Mucosa of rectum (tissue), 2 donors: Measurements from ENCODE around the gene MAGEA11.
"Not testable (repeated sequence)": the region's sequence is repeated elsewhere in the genome, so short reads cannot be mapped to it uniquely, and the experiment has no call there.

Source experiments
- H3K27ac ChIP-seq, 2 donors: one replicate each; pipeline ENCODE4 v1.7.0; 2013; ENCODE audit warnings: inconsistent platforms in 2 of 2, low read depth in 2 of 2, low read length in 2 of 2
- H3K27me3 ChIP-seq, 2 donors: one replicate each; pipeline ENCODE4 v1.7.0; 2013; ENCODE audit warnings: low read length in 2 of 2; ENCODE audit not compliant: control insufficient read depth in 2 of 2, insufficient read depth in 2 of 2
- H3K36me3 ChIP-seq, 2 donors: one replicate each; pipeline ENCODE4 v1.7.0; 2013; ENCODE audit warnings: low read length in 2 of 2; ENCODE audit not compliant: control insufficient read depth in 2 of 2, insufficient read depth in 2 of 2
- H3K4me1 ChIP-seq, 2 donors: one replicate each; pipeline ENCODE4 v1.7.0; 2013; ENCODE audit warnings: low read length in 2 of 2, mild to moderate bottlenecking in 1 of 2; ENCODE audit not compliant: control insufficient read depth in 2 of 2, insufficient read depth in 2 of 2
- H3K4me3 ChIP-seq, 2 donors: one replicate each; pipeline ENCODE4 v1.7.0; 2013; ENCODE audit warnings: low read length in 2 of 2
- H3K9ac ChIP-seq, 2 donors: one replicate each; pipeline ENCODE4 v1.7.0; 2013; ENCODE audit warnings: low read length in 2 of 2, low read depth in 1 of 2, mild to moderate bottlenecking in 1 of 2
- H3K9me3 ChIP-seq, 2 donors: one replicate each; pipeline ENCODE4 v1.7.0; 2013; ENCODE audit warnings: low read length in 2 of 2; ENCODE audit not compliant: control insufficient read depth in 2 of 2
- donor health status: healthy.
- donor health status: Normal muscosa, but diverticular disease.

Gene MAGEA11

GRCh38 chrX:149688552-149688951 is 23.3 kb upstream of the MAGEA11 start:
- Histone ChIP-seq H3K4me3 (no peak overlapping the region), H3K27me3 (peaks cover 0 to 2% of the 10 kb centered on the region in 2 donors), H3K27ac (no peak overlapping the region), H3K9me3 (peaks cover 0 to 2% of the 10 kb centered on the region in 2 donors), H3K9ac (no peak overlapping the region), H3K36me3 (no peaks in the 10 kb centered on the region), H3K4me1 (no peaks in the 10 kb centered on the region)

GRCh38 chrX:149691794-149692193 is 20.1 kb upstream of the MAGEA11 start:
- Histone ChIP-seq H3K4me3 (no peak overlapping the region), H3K9me3 (peaks cover 0 to 2% of the 10 kb centered on the region in 2 donors), H3K9ac (no peak overlapping the region), H3K36me3 (no peaks in the 10 kb centered on the region), H3K4me1 (no peaks in the 10 kb centered on the region), H3K27ac (no peak overlapping the region), H3K27me3 (peaks cover 0 to 2% of the 10 kb centered on the region in 2 donors)

DNA sequence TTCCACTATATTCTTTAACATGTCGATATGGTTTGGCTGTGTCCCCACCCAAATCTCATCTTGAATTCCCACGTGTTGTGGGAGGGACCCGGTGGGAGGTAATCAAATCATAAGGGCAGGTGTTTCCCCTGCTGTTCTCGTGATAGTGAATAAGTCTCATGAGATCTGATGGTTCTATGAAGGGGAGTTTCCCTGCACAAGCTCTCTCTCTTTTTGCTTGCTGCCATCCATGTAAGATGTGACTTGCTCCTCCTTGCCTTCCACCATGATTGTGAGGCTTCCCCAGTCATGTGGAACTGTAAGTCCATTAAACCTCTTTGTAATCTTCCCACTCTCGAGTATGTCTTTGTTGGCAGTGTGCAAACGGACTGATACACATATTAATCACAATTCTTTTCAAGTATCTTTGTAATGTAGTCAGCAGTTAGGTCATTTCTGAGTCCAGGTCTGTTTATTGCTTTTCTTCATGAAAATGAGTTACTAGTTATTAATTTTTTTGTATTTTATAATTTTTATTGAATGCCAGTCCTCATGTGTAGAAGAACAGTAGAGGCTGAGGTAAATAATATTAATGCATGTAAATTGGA is 19.1 kb upstream of the MAGEA11 start:
- H3K4me3 ChIP-seq, H3K36me3 ChIP-seq, H3K9ac ChIP-seq, H3K27ac ChIP-seq, H3K9me3 ChIP-seq, H3K4me1 ChIP-seq, H3K27me3 ChIP-seq: not testable (repeated sequence)

GRCh38 chrX:149699761-149700160 is 12.1 kb upstream of the MAGEA11 start:
- Histone ChIP-seq H3K9ac (no peak overlapping the region), H3K4me3 (no peak overlapping the region), H3K27ac (no peak overlapping the region), H3K9me3 (peaks cover 0 to 2% of the 10 kb centered on the region in 2 donors), H3K4me1 (no peaks in the 10 kb centered on the region), H3K36me3 (no peaks in the 10 kb centered on the region), H3K27me3 (no peaks in the 10 kb centered on the region)

- H3K36me3 ChIP-seq: no peaks in the 10 kb centered on the region
- peaks cover 0 to 4% of the 10 kb centered on the region in 2 donors for H3K27me3 ChIP-seq
- H3K9ac ChIP-seq: no peak overlapping the region
Observed at GRCh38 chrX:149704664-149705063, 7.2 kb upstream of the MAGEA11 start.

GRCh38 chrX:149707147-149707901 is 4.5 kb upstream of the MAGEA11 start:
- no peak overlapping the region for H3K27ac ChIP-seq
- no peaks in the 10 kb centered on the region for H3K36me3 ChIP-seq
- no peak overlapping the region for H3K4me3 ChIP-seq
- H3K9ac ChIP-seq: no peak overlapping the region
- no peaks in the 10 kb centered on the region for H3K4me1 ChIP-seq
- H3K9me3 ChIP-seq: no peaks in the 10 kb centered on the region
- H3K27me3 ChIP-seq: peaks cover 0 to 4% of the 10 kb centered on the region in 2 donors

More at GRCh38 chrX:149704664-149705063, 7.2 kb upstream of the MAGEA11 start:
- Histone ChIP-seq H3K27ac (no peak overlapping the region), H3K9me3 (peaks cover 0 to 2% of the 10 kb centered on the region in 2 donors), H3K4me3 (no peak overlapping the region), H3K4me1 (no peaks in the 10 kb centered on the region)

- no peak overlapping the region for H3K9ac ChIP-seq
- no peak overlapping the region for H3K4me3 ChIP-seq
- H3K9me3 ChIP-seq: no peaks in the 10 kb centered on the region
- H3K27ac ChIP-seq: no peak overlapping the region
- H3K27me3 ChIP-seq: no peaks in the 10 kb centered on the region
- no peaks in the 10 kb centered on the region for H3K36me3 ChIP-seq
- H3K4me1 ChIP-seq: peaks cover 0 to 4% of the 10 kb centered on the region in 2 donors
Observed at GRCh38 chrX:149712831-149713230, 971 bp downstream of the MAGEA11 start.

DNA sequence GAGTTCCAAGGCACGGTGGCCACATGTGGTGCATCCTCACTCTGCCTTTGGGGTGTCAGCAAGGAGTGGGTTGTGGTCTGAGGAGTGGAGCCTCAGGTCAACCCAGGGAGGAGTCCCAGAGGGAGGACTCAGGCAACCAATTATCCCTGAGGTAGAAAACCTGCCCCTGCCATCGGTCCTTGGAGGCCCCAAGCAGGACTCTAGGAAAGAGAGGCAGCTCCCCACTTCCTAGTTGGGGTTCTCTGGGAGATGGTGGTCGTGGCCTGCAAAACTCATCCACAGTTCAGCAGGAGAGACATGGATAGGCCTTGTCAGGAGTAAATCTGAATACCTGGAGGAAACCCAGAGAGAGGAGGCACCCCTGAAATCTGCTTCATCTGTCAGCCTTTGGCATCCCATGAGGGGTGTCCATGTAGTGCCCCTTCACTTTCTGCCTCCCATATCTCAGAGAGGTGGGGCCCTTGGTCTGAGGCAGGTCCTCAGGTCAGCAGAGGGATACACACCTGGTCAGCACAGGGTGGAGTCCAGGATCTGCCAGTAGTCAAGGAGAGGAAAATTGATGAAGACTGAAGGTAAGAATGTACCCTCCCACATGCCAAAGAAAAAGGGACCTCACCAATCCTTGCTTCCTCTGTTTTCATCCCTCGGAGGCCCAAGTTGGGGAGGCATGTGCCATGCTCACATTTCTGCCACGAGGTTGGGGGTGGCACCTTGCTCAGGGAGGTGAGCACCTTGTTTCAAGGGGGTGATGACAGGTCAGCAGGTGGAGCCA is 1.6 kb downstream of the MAGEA11 start:
- peaks cover 0 to 4% of the 10 kb centered on the region in 2 donors for H3K4me1 ChIP-seq
- no peaks in the 10 kb centered on the region for H3K9me3 ChIP-seq
- no peak overlapping the region for H3K27ac ChIP-seq
- no peak overlapping the region for H3K4me3 ChIP-seq
- H3K36me3 ChIP-seq: no peaks in the 10 kb centered on the region
- no peak overlapping the region for H3K9ac ChIP-seq
- no peaks in the 10 kb centered on the region for H3K27me3 ChIP-seq

GRCh38 chrX:149715468-149715867 is 3.6 kb downstream of the MAGEA11 start:
- peaks cover 0 to 4% of the 10 kb centered on the region in 2 donors for H3K4me1 ChIP-seq
- H3K9ac ChIP-seq: no peak overlapping the region
- H3K27ac ChIP-seq: no peak overlapping the region
- H3K9me3 ChIP-seq: no peaks in the 10 kb centered on the region
- H3K36me3 ChIP-seq: no peaks in the 10 kb centered on the region
- H3K27me3 ChIP-seq: no peaks in the 10 kb centered on the region
- H3K4me3 ChIP-seq: no peak overlapping the region

DNA sequence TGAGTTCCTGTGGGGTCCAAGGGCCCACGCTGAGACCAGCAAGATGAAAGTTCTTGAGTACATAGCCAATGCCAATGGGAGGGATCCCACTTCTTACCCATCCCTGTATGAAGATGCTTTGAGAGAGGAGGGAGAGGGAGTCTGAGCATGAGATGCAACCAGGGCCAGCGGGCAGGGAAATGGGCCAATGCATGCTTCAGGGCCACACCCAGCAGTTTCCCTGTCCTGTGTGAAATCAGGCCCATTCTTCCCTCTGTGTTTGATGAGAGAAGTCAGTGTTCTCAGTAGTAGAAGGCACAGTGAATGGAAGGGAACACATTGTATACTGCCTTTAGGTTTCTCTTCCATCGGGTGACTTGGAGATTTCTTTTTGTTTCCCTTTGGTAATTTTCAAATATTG is 4.8 kb downstream of the MAGEA11 start:
- Histone ChIP-seq H3K36me3 (no peaks in the 10 kb centered on the region), H3K27me3 (no peaks in the 10 kb centered on the region), H3K9me3 (no peaks in the 10 kb centered on the region), H3K4me3 (no peak overlapping the region), H3K27ac (no peak overlapping the region), H3K4me1 (peaks cover 0 to 4% of the 10 kb centered on the region in 2 donors), H3K9ac (no peak overlapping the region)
